ENCODE results near the gene UFSP1. TPM values are rescaled to one million over a fixed set of nuclear protein-coding genes. Genes with fewer than 3 reads are reported as not detected.
A peak's percentile ranks its signal among the peaks of the same experiment; 100 is the strongest.

UFSP1 gene
- total and polyA plus RNA-seq, 2 experiments from 2014 or later = 3.9 to 16.0 TPM

GRCh38 chr7:100873599-100874299, 15.8 kb downstream of the UFSP1 start:
- DNase-seq (ENCODE audit: low read depth in 1 of 2, low spot score in 1 of 2) = no peak
- peak overlapping the region; percentile 66 for H3K4me3 ChIP-seq
- TF ChIP-seq CTCF (IDR thresholded peaks at IDR 0.05; ENCODE audit: low read depth, low read length) = no peak
- peaks cover 18% of the 10 kb centered on the region for H3K36me3 ChIP-seq
- H3K9me3 ChIP-seq (ENCODE audit: low read depth) = no peaks in the 10 kb centered on the region
- H3K27me3 ChIP-seq = no peaks in the 10 kb centered on the region
- H3K4me1 ChIP-seq (ENCODE audit: low read depth) = peaks cover 5% of the 10 kb centered on the region
- peak overlapping the region; percentile 91 for H3K27ac ChIP-seq

DNA sequence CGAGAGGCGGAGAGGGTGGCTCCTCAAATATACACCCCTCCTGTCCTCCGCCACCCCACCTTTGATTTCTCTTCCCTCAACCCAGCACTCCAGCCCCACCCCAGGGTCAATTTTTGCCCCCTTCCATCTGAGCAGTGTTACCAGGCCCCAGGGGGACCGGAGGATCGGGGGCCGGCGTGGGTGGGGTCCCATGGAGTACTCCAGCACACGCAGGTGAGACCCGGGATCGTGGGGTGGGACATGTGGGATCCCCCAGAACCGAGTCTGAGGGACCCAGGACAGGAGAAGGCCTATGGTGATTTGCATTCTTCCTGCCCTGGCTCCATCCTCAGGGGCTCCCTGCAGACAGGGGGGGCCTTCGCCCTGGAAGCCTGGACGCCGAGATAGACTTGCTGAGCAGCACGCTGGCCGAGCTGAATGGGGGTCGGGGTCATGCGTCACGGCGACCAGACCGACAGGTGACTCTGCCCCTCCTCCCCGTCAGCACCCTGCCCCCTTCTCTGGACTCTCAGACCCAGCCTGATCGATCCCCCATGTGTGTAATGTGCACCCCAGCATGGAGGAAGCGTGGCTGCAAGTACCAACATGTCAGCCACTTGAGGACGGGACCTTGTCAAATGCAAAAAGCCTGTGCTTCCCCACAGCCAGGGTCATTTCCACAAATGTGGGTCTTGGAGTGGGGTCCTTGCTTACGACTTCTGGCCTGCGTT, 21.6 kb downstream of the UFSP1 start:
- H3K27ac ChIP-seq = peak overlapping the region; percentile 77
- peaks cover 7% of the 10 kb centered on the region for H3K4me1 ChIP-seq (ENCODE audit: low read depth)
- no peaks in the 10 kb centered on the region for H3K27me3 ChIP-seq
- H3K9me3 ChIP-seq (ENCODE audit: low read depth) = no peaks in the 10 kb centered on the region
- TF ChIP-seq CTCF (IDR thresholded peaks at IDR 0.05; ENCODE audit: low read depth, low read length) = no peak
- H3K36me3 ChIP-seq = peaks cover 8% of the 10 kb centered on the region
- peak overlapping the region; percentile 80 for H3K4me3 ChIP-seq
- DNase-seq (ENCODE audit: low read depth in 1 of 2, low spot score in 1 of 2) = no peak

- Histone ChIP-seq H3K27me3 (no peaks in the 10 kb centered on the region), H3K36me3 (peaks cover 4% of the 10 kb centered on the region), H3K9me3 (ENCODE audit: low read depth) (no peaks in the 10 kb centered on the region), H3K27ac (peak within 1 kb of the TSS; percentile 77), H3K4me1 (ENCODE audit: low read depth) (peaks cover 7% of the 10 kb centered on the region), H3K4me3 (peak within 1 kb of the TSS; percentile 80)
- peak; percentile 78 to 95 for DNase-seq (ENCODE audit: low read depth in 1 of 2, low spot score in 1 of 2)
- no peak for TF ChIP-seq CTCF (IDR thresholded peaks at IDR 0.05; ENCODE audit: low read depth, low read length)
Measured at GRCh38 chr7:100867040-100867775, 22.3 kb downstream of the UFSP1 start, which contains the start of gene TRIP6. TRIP6 (plus strand) TSS chr7:100867387; CDS start chr7:100867498, 111 bp downstream.

GRCh38 chr7:100866729-100867039, 22.8 kb downstream of the UFSP1 start:
- TF ChIP-seq CTCF (IDR thresholded peaks at IDR 0.05; ENCODE audit: low read depth, low read length) = no peak
- H3K36me3 ChIP-seq = peaks cover 3% of the 10 kb centered on the region
- no peak for DNase-seq (ENCODE audit: low read depth in 1 of 2, low spot score in 1 of 2)
- H3K9me3 ChIP-seq (ENCODE audit: low read depth) = no peaks in the 10 kb centered on the region
- peak overlapping the region; percentile 80 for H3K4me3 ChIP-seq
- peak overlapping the region; percentile 77 for H3K27ac ChIP-seq
- H3K4me1 ChIP-seq (ENCODE audit: low read depth) = peaks cover 7% of the 10 kb centered on the region
- no peaks in the 10 kb centered on the region for H3K27me3 ChIP-seq

DNA sequence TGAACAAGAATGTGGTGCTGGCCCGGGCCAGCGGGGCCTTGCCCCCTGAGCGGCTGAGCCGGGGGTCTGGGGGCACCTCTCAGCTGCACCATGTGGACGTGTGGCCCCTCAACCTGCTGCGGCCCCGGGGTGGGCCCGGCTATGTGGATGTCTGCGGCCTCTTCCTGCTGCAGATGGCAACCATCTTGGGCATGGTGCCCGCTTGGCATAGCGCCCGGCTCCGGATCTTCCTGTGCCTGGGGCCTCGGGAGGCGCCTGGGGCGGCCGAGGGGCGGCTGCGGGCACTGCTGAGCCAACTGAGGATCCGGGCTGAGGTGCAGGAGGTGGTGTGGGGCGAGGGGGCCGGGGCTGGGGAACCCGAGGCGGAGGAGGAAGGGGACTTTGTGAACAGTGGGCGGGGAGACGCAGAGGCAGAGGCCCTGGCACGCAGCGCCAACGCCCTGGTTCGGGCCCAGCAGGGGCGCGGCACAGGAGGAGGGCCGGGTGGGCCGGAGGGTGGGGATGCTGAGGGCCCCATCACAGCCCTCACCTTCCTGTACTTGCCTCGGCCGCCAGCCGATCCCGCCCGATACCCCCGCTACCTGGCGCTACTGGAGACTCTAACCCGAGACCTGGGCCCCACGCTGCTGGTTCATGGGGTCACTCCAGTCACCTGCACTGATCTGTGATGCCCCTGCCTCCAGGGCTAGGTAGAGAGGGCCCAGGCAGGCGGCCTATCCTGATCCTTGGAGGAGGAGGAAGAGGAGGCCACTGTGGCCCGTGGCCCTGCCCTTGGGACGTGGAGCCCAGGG, 23.4 kb downstream of the UFSP1 start:
- Histone ChIP-seq H3K27me3 (no peaks in the 10 kb centered on the region), H3K9me3 (ENCODE audit: low read depth) (no peaks in the 10 kb centered on the region), H3K27ac (no peak overlapping the region), H3K4me1 (ENCODE audit: low read depth) (peaks cover 7% of the 10 kb centered on the region), H3K36me3 (peaks cover 3% of the 10 kb centered on the region), H3K4me3 (no peak overlapping the region)
- TF ChIP-seq CTCF (IDR thresholded peaks at IDR 0.05; ENCODE audit: low read depth, low read length) = no peak
- DNase-seq (ENCODE audit: low read depth in 1 of 2, low spot score in 1 of 2) = no peak

Measured in cardiac muscle cell (in vitro differentiated cells and primary cell).